Activated CD8-positive, alpha-beta T cell treated with anti-CD3 and anti-CD28 coated beads for 36 hours (primary cell): Measurements from ENCODE around the gene TECTB. TPM values are rescaled to one million over a fixed set of nuclear protein-coding genes. Genes with fewer than 3 reads are reported as not detected.

ENCODE experiments used
- ATAC-seq: fragments of 200-7000 bp; cut with Tn5 transposase; one replicate; pipeline ENCODE4 v1.10.0; 2021; ENCODE audit warnings: mild to moderate bottlenecking, moderate library complexity
- CTCF ChIA-PET: fragments of 350-600 bp; sonication (Branson Sonifier 250); formaldehyde crosslinking; loops from one replicate; lab custom pipeline; 2021; ENCODE audit warnings: antibody characterized with exemption; lab: Charles Lee
- POLR2A ChIA-PET: fragments of 350-600 bp; sonication (Branson Sonifier 250); formaldehyde crosslinking; loops from one replicate; lab custom pipeline; 2021; ENCODE audit warnings: antibody characterized with exemption; lab: Charles Lee
- DNase-seq: peaks from one replicate; pipeline ENCODE4 v3.0.0-alpha.2; 2020
- H3K27ac Mint-ChIP-seq: one replicate; pipeline ENCODE4 v1.8.0; 2021; ENCODE audit warnings: mild to moderate bottlenecking, mixed read lengths
- H3K27me3 Mint-ChIP-seq: one replicate; pipeline ENCODE4 v1.8.0; 2021; ENCODE audit warnings: mixed read lengths
- H3K36me3 Mint-ChIP-seq: one replicate; pipeline ENCODE4 v1.8.0; 2021; ENCODE audit warnings: low read depth, mixed read lengths
- H3K4me1 Mint-ChIP-seq: one replicate; pipeline ENCODE4 v1.8.0; 2021; ENCODE audit warnings: low read depth, mixed read lengths
- H3K4me3 Mint-ChIP-seq: one replicate; pipeline ENCODE4 v1.8.0; 2021; ENCODE audit warnings: mild to moderate bottlenecking, moderate library complexity, mixed read lengths
- H3K9me3 Mint-ChIP-seq: one replicate; pipeline ENCODE4 v1.8.0; 2021; ENCODE audit warnings: mixed read lengths
- CTCF ChIP-seq: fragments of 200-600 bp; IDR thresholded peaks from one replicate; pipeline ENCODE4 v1.8.0; 2022; ENCODE audit warnings: antibody characterized with exemption, mild to moderate bottlenecking
- intact Hi-C: fragments of 100-400 bp; cut with micrococcal nuclease; formaldehyde crosslinking; loops from one replicate; pipeline ENCODE4 v1.10.0; 2022
- total RNA-seq, 2 experiments: library from RNA; stranded (reverse); gene quantifications; one replicate each; pipeline ENCODE4 v1.2.3, GENCODE V29; 2021

The TECTB gene
- total RNA-seq, 2 experiments from 2014 or later: not detected

GRCh38 chr10:112265745-112266144 lies 17.5 kb upstream of the TECTB start:
- H3K36me3 Mint-ChIP-seq: no peaks in the 10 kb centered on the region
- no peak for TF ChIP-seq CTCF
- peaks cover 4% of the 10 kb centered on the region for H3K27me3 Mint-ChIP-seq
- CTCF ChIA-PET: no interaction called here
- DNase-seq: no peak
- H3K4me3 Mint-ChIP-seq: no peak overlapping the region
- POLR2A ChIA-PET: interaction anchor here (0.5 kb wide), 1 partner anchor 1490 kb away, joined by 3 read pairs; no protein-coding TSS in a partner anchor
- no peak for ATAC-seq
- intact Hi-C loops: no loop called here
- H3K9me3 Mint-ChIP-seq: no peaks in the 10 kb centered on the region
- H3K4me1 Mint-ChIP-seq: no peaks in the 10 kb centered on the region
- H3K27ac Mint-ChIP-seq: no peak overlapping the region

GRCh38 chr10:112269266-112269665 lies 13.9 kb upstream of the TECTB start:
- POLR2A ChIA-PET: no interaction called here

GRCh38 chr10:112271982-112272381 lies 11.2 kb upstream of the TECTB start:
- Mint-ChIP-seq H3K4me1 (no peaks in the 10 kb centered on the region), H3K4me3 (no peak overlapping the region), H3K27me3 (peaks cover 1% of the 10 kb centered on the region), H3K9me3 (no peaks in the 10 kb centered on the region), H3K36me3 (no peaks in the 10 kb centered on the region), H3K27ac (no peak overlapping the region)
- DNase-seq (no peak), ATAC-seq (no peak)
- intact Hi-C loops: no loop called here
- POLR2A ChIA-PET: no interaction called here
- CTCF ChIA-PET: no interaction called here
- no peak for TF ChIP-seq CTCF

More at GRCh38 chr10:112269266-112269665, 13.9 kb upstream of the TECTB start:
- Mint-ChIP-seq H3K4me3 (no peak overlapping the region), H3K27me3 (peaks cover 1% of the 10 kb centered on the region), H3K4me1 (no peaks in the 10 kb centered on the region), H3K9me3 (no peaks in the 10 kb centered on the region), H3K36me3 (no peaks in the 10 kb centered on the region), H3K27ac (no peak overlapping the region)
- no peak for ATAC-seq
- CTCF ChIA-PET: no interaction called here
- intact Hi-C loops: no loop called here
- DNase-seq: no peak
- TF ChIP-seq CTCF: no peak

GRCh38 chr10:112274831-112275230 lies 8.4 kb upstream of the TECTB start:
- Mint-ChIP-seq H3K27me3 (no peaks in the 10 kb centered on the region), H3K9me3 (no peaks in the 10 kb centered on the region), H3K4me1 (no peaks in the 10 kb centered on the region), H3K27ac (no peak overlapping the region), H3K4me3 (no peak overlapping the region), H3K36me3 (no peaks in the 10 kb centered on the region)
- no peak for TF ChIP-seq CTCF
- CTCF ChIA-PET: interaction anchor here (0.6 to 1.8 kb wide), 2 partner anchors 40 to 118 kb away, joined by 3 to 4 read pairs; no protein-coding TSS in a partner anchor
- DNase-seq (no peak), ATAC-seq (no peak)
- intact Hi-C loops: no loop called here
- POLR2A ChIA-PET: no interaction called here

GRCh38 chr10:112275512-112276245 lies 7.5 kb upstream of the TECTB start:
- no peak for TF ChIP-seq CTCF
- Mint-ChIP-seq H3K27me3 (peaks cover 1% of the 10 kb centered on the region), H3K4me1 (no peaks in the 10 kb centered on the region), H3K4me3 (no peak overlapping the region), H3K9me3 (no peaks in the 10 kb centered on the region), H3K36me3 (no peaks in the 10 kb centered on the region), H3K27ac (no peak overlapping the region)
- ATAC-seq: no peak
- intact Hi-C loops: no loop called here
- no peak for DNase-seq
- CTCF ChIA-PET: interaction anchor here (0.6 to 1.8 kb wide), 2 partner anchors 40 to 119 kb away, joined by 3 to 4 read pairs; no protein-coding TSS in a partner anchor
- POLR2A ChIA-PET: no interaction called here
